ENCODE measurements around the gene TRPV4.

TRPV4 gene

DNA sequence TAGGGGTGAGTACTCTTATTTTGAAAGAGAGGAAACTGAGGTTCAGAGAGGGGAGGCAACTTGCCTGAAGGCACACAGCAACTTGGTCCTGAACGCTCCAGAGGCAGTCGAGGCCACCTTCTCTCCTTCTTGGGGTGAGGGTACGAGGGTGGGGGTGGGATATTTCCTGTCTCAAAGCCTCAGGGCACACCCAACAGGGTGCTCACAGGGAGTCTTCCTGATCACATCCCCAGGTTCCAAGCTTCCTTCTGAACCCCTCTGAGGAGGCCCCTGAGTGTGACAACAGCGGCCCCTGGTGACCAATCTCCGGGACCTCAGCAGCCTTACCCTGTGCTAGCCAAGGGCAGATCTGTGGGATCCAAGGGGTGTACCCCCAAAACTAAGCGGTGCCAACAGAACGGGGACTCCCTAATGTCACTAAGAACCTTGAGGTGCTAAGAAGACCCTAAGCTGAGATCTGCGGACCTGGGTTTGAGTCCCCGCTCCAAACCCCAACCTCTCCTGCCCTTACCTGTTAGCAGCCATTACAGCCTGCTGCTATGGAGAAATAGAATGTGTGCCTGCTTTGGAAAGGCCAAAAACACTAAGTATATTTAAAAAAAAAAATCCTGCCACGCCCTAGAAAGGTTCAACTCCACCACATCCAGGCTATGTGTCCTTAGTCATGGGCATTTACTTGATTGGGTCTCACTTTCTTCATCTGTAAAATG lies 57.9 kb downstream of the TRPV4 start:
- peak; percentile 56 for DNase-seq

DNA sequence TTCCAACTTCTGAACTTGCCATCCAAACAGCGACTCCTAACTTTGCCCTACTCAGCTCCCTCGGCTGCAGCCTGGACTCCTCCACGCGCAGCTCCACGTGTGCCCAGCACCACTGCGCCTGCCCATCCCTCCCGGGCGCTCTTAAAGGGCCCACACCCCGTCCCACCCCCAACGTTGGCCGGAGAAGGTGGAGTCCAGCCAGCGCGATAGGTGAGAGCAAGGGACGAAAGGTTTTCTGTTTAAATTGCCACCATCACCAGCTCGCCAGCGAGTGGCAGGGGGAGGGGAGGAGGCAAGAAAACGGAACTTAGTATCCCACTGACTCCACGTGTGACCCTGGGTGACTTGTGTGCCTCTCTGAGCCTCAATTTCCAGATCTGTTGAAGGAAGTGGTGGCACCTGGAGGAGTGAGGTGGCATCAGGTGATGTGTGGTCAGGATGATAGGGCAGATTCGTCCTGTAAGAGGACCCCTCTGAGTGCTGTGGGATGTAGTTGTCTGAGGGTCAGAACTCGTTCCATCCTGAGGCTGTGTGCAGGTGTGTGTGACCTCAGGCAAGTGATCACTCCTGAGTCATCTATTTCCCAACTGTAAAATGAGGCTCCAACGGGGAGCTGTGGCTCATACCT lies 59.7 kb downstream of the TRPV4 start:
- DNase-seq = no peak

DNA sequence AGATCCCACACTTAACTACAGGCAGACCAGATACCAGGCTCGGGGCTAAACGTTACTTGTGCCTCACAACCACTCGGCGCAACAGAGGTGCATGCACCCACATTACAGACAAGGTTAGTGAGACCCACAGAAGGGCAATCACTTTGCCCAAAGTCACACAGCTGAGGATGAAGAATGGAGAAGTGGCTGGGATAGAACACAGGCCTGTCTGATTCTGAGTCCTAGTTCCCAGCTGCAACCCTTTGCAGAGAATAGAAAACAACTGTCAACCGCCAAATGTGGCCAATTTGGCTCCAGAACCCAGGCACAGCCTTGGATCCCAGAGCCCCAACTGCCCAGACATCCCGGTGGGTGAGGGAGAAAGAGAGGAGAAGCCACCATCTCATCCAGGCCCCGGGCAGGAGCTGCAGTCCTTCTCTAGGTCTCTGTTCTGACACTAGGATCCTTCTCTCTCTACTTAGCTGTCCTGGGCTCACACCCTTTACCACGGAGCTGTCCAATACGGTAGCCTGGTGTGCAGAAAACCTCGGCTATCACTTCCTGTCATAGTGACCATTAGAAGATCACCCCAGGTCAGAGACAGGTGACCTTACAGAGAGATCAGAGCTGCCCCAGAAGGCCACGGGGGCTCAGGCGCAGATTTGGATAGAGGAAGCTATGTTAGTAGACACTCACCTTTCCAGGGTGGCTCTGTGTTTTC lies 60.4 kb downstream of the TRPV4 start:
- DNase-seq = no peak

DNA sequence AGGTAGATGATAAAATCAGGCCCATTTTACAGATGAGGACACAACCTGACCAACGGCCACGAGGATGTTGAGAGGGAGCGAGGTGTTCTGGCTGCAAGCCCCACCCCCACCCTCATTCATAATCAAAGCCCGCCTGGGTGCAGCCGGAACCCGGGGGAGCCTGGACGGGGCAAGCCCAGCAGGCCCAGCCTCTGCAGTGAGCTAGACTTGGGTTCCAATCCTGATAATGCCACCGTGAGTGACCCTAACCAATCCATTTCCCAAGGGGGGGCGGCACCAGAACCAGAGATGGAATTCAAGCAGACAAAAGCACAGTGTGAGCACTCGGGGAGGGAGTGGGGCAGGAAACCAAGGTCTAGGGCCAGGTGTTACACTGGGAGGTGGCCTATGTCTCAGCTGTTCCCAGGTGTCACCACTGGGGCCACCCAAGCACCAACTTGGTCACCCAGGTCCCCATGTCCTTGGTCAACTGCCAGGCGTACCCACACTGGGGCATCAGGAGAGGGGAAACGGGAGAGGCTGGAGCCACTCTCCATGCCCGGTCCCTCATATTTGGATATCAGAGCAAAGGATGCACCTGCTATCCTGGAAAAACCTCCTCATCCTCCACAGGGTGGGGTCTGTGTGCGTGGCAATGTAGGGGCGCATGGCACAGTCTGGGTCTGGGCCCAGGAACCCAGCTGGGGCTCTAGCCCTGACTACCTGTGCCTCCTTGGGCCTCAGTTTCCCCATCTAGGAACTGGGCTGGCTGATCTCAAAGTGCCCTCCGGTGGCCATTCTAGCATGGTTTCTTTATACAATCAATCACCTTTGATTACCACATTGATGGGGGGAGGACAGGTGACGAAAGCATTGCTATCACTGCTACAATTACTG lies 61.2 kb downstream of the TRPV4 start:
- no peak for DNase-seq

DNA sequence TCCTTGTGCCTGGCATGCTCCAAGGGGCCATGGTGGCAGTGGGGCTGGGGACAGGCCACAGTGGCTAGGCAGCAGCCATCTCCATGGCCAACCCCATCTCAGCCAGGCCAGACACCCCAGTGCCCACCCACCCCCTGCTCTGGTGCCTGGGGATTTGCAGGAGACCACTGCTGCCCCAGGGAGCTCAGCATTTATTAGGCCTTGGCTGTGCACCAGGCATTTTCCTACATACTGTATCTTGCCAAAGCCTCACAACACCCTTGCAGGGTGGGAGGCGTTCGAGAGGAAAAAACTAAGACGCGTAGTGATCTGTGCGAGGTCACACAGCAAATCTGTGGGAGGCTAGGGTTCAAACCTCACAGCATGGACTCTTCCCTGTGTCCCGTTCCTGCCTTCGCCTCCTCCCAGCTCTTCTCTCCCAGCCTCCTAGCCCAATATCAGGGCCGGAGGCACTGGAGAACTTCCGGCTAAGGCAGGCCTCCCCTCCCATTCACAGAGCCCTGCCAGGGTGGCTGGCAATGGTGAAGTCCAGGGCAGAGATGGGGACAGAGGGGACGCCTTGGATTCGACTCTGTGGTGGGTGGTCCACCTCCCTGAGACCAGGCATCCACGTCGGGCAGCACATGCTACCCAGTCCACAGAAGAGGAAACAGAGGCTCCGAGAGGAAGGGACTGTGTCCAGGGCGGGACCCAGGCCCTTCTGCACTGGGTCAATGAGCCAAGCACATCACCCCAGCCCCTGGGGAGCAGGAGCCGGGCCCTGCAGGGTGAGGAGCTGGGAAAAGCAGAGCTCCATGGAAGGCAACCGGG lies 62.1 kb downstream of the TRPV4 start:
- DNase-seq = no peak

DNA sequence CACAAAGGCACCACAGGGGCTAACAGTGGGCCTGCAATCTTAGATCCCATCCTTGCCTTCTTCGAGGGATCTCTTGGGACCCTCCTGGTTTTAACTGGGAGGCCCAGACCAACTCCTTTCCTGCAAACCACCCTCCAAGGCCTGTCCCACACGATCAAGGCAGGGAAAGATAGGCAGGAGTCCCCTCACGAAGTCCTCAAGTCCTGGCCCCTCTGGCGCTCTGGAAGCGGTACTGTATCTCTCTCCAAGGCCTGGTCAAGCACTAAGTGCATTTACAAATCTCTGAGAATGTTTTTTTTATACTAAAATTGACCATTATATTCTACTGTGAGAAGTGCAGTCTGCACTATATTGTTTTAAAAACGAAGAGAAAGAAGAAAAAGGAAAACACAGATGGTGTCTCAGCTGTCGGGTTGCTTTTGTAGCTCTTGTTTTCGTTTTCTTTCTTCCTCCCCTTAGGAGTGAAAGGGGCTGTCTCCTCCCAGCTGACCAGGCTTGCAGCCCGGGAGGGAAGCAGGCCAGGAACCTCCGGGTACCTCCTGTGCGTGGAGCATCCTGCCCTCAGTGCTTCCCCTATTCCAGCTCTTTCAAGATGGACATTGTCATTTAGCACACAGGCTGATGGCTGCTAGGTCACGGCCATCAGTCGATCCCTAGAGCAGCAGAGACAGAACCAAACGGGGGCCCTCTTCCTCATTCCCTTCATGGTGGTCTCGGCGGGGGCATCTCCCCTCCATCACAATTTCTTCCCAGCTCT lies 62.9 kb downstream of the TRPV4 start:
- no peak for DNase-seq

DNA sequence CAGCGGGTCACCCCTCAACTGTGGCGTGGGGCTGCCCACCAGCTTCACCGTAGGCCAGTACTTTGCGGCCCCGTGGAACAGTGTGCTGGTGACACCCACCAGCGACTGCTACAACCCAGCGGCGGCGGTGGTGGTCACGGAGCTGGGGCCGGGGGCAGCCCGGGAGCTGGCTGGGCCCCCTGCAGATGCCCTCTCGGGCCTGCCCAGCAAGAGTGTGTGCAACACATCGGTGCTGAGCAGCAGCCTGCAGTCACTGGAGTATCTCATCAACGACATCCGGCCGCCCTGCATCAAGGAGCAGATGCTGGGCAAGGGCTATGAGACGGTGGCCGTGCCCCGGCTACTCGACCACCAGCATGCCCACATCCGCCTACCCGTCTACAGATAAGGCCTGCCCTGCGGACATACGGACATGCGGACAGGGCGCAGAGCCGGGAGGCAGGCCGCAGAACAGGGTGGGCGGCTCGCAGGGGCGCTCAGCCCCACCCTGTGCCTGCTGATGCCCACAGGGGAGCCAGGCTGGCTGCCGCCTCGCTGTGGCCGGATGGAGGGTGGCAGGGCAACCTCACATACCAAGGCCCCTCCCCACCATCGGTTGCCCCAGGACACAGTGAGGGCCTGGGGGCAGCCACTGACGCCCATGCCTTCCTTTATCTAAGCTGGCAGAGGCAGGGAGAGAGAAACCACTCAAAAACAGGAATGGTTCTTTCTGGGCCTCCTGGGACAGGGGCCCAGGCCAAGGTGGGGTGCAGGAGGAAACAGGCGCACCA lies 64.1 kb downstream of the TRPV4 start:
- DNase-seq = no peak

DNA sequence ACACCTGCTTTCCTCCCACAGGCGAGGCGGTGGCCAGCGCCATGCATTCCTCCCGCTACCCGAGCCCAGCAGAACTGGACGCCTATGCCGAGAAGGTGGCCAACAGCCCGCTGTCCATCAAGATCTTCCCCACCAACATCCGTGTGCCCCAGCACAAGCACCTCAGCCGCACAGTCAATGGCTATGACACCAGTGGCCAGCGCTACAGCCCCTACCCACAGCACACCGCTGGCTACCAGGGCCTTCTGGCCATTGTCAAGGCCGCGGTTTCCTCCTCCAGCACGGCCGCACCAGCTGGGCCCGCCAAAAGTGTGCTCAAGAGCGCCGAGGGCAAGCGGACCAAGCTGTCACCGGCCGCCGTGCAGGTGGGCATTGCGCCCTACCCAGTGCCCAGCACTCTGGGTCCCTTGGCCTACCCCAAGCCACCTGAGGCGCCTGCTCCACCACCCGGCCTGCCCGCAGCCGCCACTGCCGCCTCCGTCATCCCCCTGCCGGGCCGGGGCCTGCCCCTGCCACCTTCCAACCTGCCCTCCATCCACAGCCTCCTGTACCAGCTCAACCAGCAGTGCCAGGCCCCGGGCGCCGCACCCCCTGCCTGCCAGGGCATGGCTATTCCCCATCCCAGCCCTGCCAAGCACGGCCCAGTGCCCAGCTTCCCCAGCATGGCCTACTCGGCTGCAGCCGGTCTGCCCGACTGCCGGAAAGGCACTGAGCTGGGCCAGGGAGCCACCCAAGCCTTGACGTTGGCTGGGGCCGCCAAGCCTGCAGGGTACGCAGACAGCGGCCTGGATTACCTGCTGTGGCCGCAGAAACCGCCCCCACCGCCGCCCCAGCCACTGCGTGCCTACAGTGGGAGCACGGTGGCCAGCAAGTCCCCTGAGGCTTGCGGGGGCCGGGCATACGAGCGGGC lies 65.0 kb downstream of the TRPV4 start:
- DNase-seq = no peak

DNA sequence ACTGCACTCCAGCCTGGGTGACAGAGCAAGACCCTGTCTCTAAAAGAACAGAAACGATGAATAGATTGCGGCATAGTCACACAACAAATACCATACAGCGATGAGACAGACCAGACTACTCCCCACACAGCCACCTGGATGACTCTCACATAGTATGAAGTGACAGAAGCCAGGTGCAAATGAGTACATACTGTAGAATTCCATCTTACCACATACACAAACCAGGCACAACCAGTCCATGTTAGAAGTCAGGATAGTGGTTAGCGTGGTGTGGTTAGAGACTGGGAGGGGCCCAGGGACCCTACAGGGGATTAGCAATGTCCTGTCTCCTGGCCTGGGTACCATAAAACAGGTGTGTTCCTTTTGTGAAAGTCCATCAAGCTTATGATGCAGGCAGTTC lies 65.7 kb downstream of the TRPV4 start:
- DNase-seq = no peak

DNA sequence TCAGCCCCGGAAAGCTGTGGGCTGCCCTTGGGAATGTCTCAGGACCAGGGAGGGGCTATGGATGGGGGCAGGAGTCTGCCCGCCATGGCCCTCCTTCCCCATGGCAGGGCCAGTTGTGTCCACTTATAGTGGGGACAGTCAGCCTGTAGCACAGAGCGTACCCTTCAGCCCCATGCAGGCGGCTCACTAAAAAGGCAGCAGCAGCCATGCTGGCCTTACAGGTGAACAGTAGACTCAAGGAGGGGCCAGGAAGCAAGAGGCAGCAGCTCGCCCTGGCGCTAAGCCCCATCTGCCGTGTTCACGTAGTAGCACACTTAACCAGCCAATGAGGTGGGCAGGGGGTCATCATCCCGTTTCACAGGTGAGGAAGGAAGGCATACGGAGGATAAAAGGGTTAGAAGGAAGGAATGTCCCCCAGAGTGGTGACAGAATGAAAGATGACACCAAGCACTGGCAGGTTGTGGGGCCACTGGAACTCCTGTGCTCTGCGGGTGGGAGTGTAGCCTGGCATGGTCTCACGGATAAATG lies 66.9 kb downstream of the TRPV4 start:
- no peak for DNase-seq

DNA sequence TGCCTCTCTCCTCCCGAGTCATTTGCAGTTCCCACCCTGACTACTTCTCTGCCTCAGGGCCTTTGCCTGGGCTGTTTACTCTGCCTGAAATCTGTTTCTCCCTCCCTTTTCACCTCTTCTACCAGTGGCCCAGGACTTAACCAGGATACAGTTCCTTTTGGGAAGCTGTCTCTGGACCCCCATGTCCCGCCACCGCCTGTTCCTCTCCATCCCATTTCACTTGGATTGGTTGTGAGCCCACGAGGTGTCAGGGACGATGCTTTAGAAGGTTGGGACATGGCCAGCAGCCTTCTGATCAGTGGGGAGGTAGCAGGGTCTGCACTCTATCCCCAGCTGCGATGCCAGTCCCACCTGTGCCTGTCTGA lies 67.8 kb downstream of the TRPV4 start:
- DNase-seq = no peak

DNA sequence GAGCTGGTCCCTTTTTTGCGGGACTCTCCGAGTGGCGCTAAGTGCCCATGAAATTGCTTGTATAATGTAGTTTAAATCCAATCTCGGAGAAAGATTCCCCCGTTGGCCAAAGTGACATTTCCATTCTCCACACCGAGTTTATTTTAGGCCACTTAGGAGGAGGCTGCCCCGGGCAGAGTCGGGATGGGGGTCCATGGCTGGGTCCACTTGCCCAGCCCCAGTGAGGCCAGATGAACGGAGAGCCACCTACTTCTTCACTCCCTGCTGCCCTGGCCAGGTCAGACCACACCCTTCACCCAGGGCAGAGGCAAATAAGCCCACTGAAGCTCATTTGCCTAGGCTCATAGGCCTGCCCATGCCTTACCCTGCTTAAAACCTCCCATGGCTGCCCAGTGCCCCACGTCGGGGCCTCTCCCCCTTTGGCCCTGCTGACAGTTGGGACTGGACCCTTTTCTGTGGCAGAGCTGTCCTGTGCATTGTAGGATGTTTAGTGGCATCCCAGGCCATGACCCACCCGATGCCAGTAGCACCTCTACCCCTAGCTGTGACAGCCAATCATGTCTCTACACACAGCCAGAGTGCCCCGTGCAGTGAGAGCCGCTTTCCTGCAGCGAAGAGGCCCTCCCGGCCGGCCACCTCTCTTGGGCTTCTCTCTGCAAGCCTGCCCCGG lies 68.3 kb downstream of the TRPV4 start:
- DNase-seq = no peak

DNA sequence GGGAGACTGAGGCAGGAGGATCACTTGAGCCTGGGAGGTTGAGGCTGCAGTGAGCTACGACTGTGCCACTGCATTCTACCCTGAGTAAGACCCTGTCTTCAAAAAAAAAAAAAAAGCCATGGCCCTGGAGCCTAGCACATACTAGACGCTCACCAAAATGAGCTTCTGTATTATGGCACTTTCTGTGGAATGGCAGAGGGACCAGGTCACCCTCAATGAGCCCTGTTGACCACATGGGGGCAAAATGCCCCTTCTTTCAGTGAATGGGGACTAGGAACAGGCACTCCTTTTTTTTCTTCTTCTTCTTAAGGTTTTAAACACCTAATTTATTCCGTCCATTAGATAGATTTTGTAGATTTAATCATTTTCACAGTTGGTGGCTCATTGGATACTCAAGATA lies 69.1 kb downstream of the TRPV4 start:
- no peak for DNase-seq

DNA sequence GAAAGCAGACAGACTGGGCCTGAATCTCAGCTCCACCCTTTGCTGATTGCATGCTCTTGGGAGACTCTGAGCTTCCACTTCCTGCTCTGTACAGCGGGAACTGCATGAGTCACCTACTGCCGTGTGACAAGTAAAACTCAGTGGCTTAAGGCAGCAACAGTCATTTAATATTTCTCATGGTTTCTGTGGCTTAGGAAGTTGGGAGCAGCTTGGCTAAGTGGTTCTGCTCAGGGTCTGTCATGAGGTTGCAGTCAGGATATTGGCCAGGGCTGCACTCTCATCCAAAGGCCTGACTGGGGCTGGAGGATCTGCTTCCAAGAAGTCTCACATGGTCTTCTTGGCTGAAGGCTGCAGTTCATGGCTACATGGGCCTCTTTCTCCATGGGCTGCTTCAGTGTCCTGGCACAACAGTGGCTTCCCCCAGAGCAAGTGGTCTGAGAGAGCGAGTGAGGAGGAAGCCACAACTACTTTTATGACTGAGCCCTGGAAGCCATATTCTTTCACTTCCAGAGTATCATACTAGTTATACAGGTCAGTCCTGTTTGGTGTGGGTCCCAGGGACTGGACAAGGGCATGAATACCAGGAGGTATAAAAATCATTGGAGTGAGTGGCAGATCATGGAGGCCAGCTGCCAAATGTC lies 69.9 kb downstream of the TRPV4 start:
- no peak for DNase-seq

DNA sequence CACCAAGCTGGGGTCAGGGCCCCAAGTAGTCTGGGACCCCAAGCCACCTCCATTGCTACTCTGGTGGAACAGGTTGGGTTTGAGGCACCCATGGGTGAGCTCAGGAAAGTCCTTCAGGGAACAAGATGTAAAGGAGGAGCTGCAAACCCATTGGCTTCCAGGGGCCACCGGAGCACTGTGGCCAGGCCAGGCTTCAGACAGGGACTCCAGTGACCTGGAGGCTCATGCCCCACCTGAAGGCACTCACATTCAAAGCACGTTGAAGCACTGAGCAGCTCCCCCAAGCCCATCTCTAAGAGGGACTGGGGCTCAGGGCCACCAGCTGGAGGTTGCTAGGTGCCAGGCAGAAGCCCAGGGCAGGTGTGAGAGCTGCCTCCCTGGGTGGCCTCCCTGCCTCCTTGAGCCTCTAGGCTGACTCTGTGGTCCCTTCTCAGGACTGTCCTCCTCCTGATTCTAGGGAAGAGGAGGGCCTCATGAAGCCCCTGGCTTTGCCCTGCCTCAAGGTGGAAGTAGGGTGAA lies 70.5 kb downstream of the TRPV4 start:
- no peak for DNase-seq

DNA sequence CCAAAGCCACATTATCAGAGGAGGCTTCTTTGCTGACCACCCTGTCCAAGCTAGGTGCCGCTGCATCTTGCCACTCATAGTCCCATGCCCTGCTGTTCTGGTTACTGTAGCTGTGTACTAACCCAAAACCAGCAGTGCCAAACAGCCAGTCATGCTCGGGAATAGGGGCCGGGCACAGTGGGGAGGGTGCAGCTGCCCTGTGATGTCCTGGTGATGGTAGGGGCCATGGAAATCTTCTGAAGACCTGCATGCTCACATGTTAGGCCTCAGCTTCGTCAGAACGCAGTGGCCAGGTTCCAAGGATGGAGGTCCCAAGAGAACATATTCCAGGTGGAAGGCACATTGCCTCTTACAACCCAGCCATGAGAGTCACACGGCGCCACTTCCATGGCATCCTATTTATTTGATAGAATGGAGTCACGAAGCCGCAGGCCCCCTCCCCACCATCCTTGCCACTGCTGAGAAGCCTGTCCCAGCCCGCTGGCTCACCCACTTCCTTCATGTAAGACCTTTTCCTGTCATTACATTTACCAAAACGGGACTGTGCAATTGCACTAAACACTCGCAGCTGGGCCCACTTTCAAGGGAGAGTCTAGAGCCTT lies 71.0 kb downstream of the TRPV4 start:
- DNase-seq = no peak

Data from NCI-H146 (cell line).